Caco-2 (cell line): Measurements from ENCODE around the gene ARG1. TPM values are rescaled to one million over a fixed set of nuclear protein-coding genes. Genes with fewer than 3 reads are reported as not detected.

Experiments used
- BruUV-seq: library from RNA; stranded (reverse); fragments of 400-500 nt; replicated peaks from 2 replicates; lab custom pipeline; 2021; lab: Mats Ljungman, UMichigan
- CTCF ChIA-PET: fragments of 300-600 bp; sonication (Branson Sonifier 250); formaldehyde crosslinking; loops from one replicate; lab custom pipeline; 2022; ENCODE audit warnings: antibody characterized with exemption; lab: Charles Lee
- POLR2A ChIA-PET: fragments of 300-600 bp; sonication (Branson Sonifier 250); formaldehyde crosslinking; loops from one replicate; lab custom pipeline; 2022; ENCODE audit warnings: antibody characterized with exemption; lab: Charles Lee
- DNase-seq, 2 experiments: peaks; one replicate each; pipeline versions ENCODE4 v3.0.0 to v3.0.0-alpha.2; 2020 to 2022
- H3K27me3 ChIP-seq: replicated peaks from 2 replicates; pipeline ENCODE4 v1.6.0; 2011; ENCODE audit warnings: low read length; ENCODE audit not compliant: control insufficient read depth, insufficient read depth
- H3K36me3 ChIP-seq: 2 replicates; pipeline ENCODE4 v1.5.1; 2011; ENCODE audit warnings: low read length; ENCODE audit not compliant: control insufficient read depth, insufficient read depth
- H3K4me1 ChIP-seq: fragments of 250-450 bp; sonication (Bioruptor Pico); 2 replicates; pipeline ENCODE4 v1.5.1; 2020; ENCODE audit warnings: mild to moderate bottlenecking
- H3K4me3 ChIP-seq: 2 replicates; pipeline ENCODE4 v1.5.1; 2011; ENCODE audit warnings: low read depth, mild to moderate bottlenecking, control low read depth, low read length
- H3K9me3 ChIP-seq: fragments of 250-450 bp; sonication (Bioruptor Pico); 2 replicates; pipeline ENCODE4 v1.5.1; 2020; ENCODE audit warnings: mild to moderate bottlenecking, moderate library complexity
- H3K27ac Mint-ChIP-seq: one replicate; pipeline ENCODE4 v1.8.0; 2022; ENCODE audit warnings: mixed read lengths; ENCODE audit not compliant: unreplicated experiment
- H3K27me3 Mint-ChIP-seq: one replicate; pipeline ENCODE4 v1.8.0; 2022; ENCODE audit warnings: mixed read lengths; ENCODE audit not compliant: insufficient read depth, unreplicated experiment
- H3K36me3 Mint-ChIP-seq: one replicate; pipeline ENCODE4 v1.8.0; 2022; ENCODE audit warnings: mild to moderate bottlenecking, mixed read lengths; ENCODE audit not compliant: insufficient read depth, unreplicated experiment
- H3K4me1 Mint-ChIP-seq: one replicate; pipeline ENCODE4 v1.8.0; 2022; ENCODE audit warnings: low read depth, mixed read lengths; ENCODE audit not compliant: unreplicated experiment
- H3K4me3 Mint-ChIP-seq: one replicate; pipeline ENCODE4 v1.8.0; 2022; ENCODE audit warnings: mild to moderate bottlenecking, moderate library complexity, mixed read lengths; ENCODE audit not compliant: unreplicated experiment
- H3K9me3 Mint-ChIP-seq: one replicate; pipeline ENCODE4 v1.8.0; 2022; ENCODE audit warnings: mixed read lengths; ENCODE audit not compliant: unreplicated experiment
- intact Hi-C: fragments of 100-400 bp; cut with micrococcal nuclease; formaldehyde crosslinking; loops from one replicate; pipeline ENCODE4 v1.10.0; 2022; ENCODE audit not compliant: unreplicated experiment
- total RNA-seq: library from RNA; stranded (reverse); gene quantifications from 2 replicates; pipeline ENCODE4 v1.2.3, GENCODE V29; 2022
- TF ChIP-seq, protein P1 (sequence below), 2 experiments: fragments of 200-600 bp in 1 of 2; IDR thresholded peaks; 1 replicate in 1 of 2; 2 replicates in 1 of 2; pipeline versions ENCODE4 v1.5.1 to v1.8.0; 2011 to 2022; ENCODE audit warnings: antibody characterized with exemption in 1 of 2, control low read depth in 1 of 2, inconsistent platforms in 1 of 2, low read depth in 1 of 2, low read length in 1 of 2, mild to moderate bottlenecking in 1 of 2, moderate library complexity in 1 of 2; ENCODE audit not compliant: insufficient read depth in 1 of 2, severe bottlenecking in 1 of 2, unreplicated experiment in 1 of 2

ARG1 gene
- total RNA-seq, 1 experiment from 2014 or later: not detected

GRCh38 chr6:131551902-131552301, 21.1 kb upstream of the ARG1 start:
- CTCF ChIA-PET: no interaction called here

DNA sequence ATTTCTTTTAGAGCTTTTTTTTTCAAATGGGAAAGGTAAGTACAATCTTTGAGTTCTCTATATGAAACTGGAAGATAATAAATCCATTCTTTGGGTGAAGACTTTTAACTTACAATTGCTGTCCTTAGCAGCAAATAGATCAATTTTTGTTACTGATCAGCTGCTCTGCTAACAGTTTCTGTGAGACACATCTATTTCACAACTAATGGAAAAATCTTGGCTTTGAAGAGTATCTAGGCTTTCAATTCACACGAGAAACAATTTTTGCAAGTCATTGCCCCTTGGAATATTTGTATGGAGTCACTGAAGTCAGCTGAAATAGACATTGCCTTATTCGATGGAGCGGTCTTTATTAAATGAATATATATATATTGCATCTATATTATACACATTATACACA, 20.5 kb upstream of the ARG1 start:
- no TSS peak for BruUV-seq
- POLR2A ChIA-PET: no interaction called here
- no peaks in the 10 kb centered on the region for H3K27me3 Mint-ChIP-seq
- intact Hi-C loops: no loop called here
- TF ChIP-seq, protein P1, sequence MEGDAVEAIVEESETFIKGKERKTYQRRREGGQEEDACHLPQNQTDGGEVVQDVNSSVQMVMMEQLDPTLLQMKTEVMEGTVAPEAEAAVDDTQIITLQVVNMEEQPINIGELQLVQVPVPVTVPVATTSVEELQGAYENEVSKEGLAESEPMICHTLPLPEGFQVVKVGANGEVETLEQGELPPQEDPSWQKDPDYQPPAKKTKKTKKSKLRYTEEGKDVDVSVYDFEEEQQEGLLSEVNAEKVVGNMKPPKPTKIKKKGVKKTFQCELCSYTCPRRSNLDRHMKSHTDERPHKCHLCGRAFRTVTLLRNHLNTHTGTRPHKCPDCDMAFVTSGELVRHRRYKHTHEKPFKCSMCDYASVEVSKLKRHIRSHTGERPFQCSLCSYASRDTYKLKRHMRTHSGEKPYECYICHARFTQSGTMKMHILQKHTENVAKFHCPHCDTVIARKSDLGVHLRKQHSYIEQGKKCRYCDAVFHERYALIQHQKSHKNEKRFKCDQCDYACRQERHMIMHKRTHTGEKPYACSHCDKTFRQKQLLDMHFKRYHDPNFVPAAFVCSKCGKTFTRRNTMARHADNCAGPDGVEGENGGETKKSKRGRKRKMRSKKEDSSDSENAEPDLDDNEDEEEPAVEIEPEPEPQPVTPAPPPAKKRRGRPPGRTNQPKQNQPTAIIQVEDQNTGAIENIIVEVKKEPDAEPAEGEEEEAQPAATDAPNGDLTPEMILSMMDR (IDR thresholded peaks at IDR 0.05; ENCODE audit: insufficient read depth in 1 of 2, low read depth in 1 of 2, low read length in 1 of 2, severe bottlenecking in 1 of 2, unreplicated experiment in 1 of 2): no peak
- Histone ChIP-seq H3K27me3 (no peaks in the 10 kb centered on the region), H3K4me3 (no peak overlapping the region), H3K4me1 (no peaks in the 10 kb centered on the region), H3K36me3 (no peaks in the 10 kb centered on the region), H3K9me3 (no peaks in the 10 kb centered on the region)
- CTCF ChIA-PET: no interaction called here
- no peak overlapping the region for H3K4me3 Mint-ChIP-seq
- no peaks in the 10 kb centered on the region for H3K9me3 Mint-ChIP-seq
- DNase-seq: no peak
- H3K36me3 Mint-ChIP-seq: no peaks in the 10 kb centered on the region
- no peak overlapping the region for H3K27ac Mint-ChIP-seq
- H3K4me1 Mint-ChIP-seq: no peaks in the 10 kb centered on the region

More at GRCh38 chr6:131551902-131552301, 21.1 kb upstream of the ARG1 start:
- Histone ChIP-seq H3K36me3 (no peaks in the 10 kb centered on the region), H3K4me3 (no peak overlapping the region), H3K27me3 (no peaks in the 10 kb centered on the region), H3K4me1 (no peaks in the 10 kb centered on the region), H3K9me3 (no peaks in the 10 kb centered on the region)
- H3K27ac Mint-ChIP-seq: no peak overlapping the region
- no peaks in the 10 kb centered on the region for H3K4me1 Mint-ChIP-seq
- H3K27me3 Mint-ChIP-seq: no peaks in the 10 kb centered on the region
- H3K9me3 Mint-ChIP-seq: no peaks in the 10 kb centered on the region
- no TSS peak for BruUV-seq
- POLR2A ChIA-PET: no interaction called here
- TF ChIP-seq, protein P1 (IDR thresholded peaks at IDR 0.05; ENCODE audit: insufficient read depth in 1 of 2, low read depth in 1 of 2, low read length in 1 of 2, severe bottlenecking in 1 of 2, unreplicated experiment in 1 of 2): no peak
- no peaks in the 10 kb centered on the region for H3K36me3 Mint-ChIP-seq
- no peak for DNase-seq
- no peak overlapping the region for H3K4me3 Mint-ChIP-seq
- intact Hi-C loops: no loop called here

GRCh38 chr6:131555992-131556391, 17.0 kb upstream of the ARG1 start:
- H3K4me3 ChIP-seq: no peak overlapping the region
- BruUV-seq: no TSS peak
- no peaks in the 10 kb centered on the region for H3K4me1 Mint-ChIP-seq
- TF ChIP-seq, protein P1 (IDR thresholded peaks at IDR 0.05; ENCODE audit: insufficient read depth in 1 of 2, low read depth in 1 of 2, low read length in 1 of 2, severe bottlenecking in 1 of 2, unreplicated experiment in 1 of 2): no peak
- no peaks in the 10 kb centered on the region for H3K27me3 Mint-ChIP-seq
- POLR2A ChIA-PET: no interaction called here
- H3K36me3 ChIP-seq: no peaks in the 10 kb centered on the region
- CTCF ChIA-PET: no interaction called here
- no peak for DNase-seq
- intact Hi-C loops: no loop called here
- no peaks in the 10 kb centered on the region for H3K4me1 ChIP-seq
- H3K9me3 ChIP-seq: no peaks in the 10 kb centered on the region
- no peaks in the 10 kb centered on the region for H3K36me3 Mint-ChIP-seq
- no peaks in the 10 kb centered on the region for H3K27me3 ChIP-seq
- no peak overlapping the region for H3K27ac Mint-ChIP-seq
- H3K4me3 Mint-ChIP-seq: no peak overlapping the region
- H3K9me3 Mint-ChIP-seq: no peaks in the 10 kb centered on the region
